Measurements from ENCODE around the gene KLHL22. TPM values are rescaled to one million over a fixed set of nuclear protein-coding genes. Genes with fewer than 3 reads are reported as not detected.

The KLHL22 gene
- total and polyA plus RNA-seq, 2 of the 8 experiments (the other 6 are each of a cell fraction or from before 2014, with no cell fraction given), result 9.4 to 16.2 TPM

DNA sequence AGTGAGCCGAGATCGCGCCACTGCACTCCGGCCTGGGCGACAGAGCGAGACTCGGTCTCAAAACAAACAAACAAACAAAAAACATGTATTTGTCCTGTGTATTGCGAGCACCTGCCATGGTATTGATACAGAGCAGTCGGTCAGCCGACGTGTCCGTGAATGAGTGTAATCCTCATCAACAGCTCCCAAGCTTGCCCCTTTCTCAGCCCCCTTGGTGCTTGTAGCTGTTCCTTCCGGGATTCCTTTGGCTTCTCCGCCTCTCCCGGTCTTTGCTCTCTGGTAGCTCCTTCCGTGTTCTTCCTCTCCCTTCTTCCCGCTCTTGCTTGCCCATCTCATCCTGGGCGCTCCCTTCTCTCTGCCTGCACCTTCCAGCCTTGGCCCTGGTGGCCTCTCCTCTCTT, 90.7 kb downstream of the KLHL22 start:
- no peak overlapping the region for H2BK5ac ChIP-seq (ENCODE audit: low read depth, low read length)
- ChIA-PET POLR2A (ENCODE audit: partially characterized antibody) (interaction anchor here (0.9 kb wide), 1 partner anchor 85 kb away, joined by 3 read pairs; the partner anchor contains the start of gene DGCR6L), CTCF (ENCODE audit: partially characterized antibody) (interaction anchor here (0.6 to 4.8 kb wide), 5 partner anchors 13 to 237 kb away, joined by 3 to 27 read pairs (median 4); no protein-coding TSS in a partner anchor)
- no peak overlapping the region for H2BK15ac ChIP-seq (ENCODE audit: low read length)
- no peak overlapping the region for H3K9ac ChIP-seq (replicated peaks in 1 of 4; ENCODE audit: extremely low read depth in 1 of 4, low read depth in 3 of 4, low read length in 3 of 4)
- no peak overlapping the region for H2BK12ac ChIP-seq (ENCODE audit: low read depth, low read length)
- FAIRE-seq (no peak), DNase-seq (ENCODE audit: low read depth in 1 of 2, low spot score in 2 of 2) (no peak)
- no peak overlapping the region for H3K4me3 ChIP-seq (ENCODE audit: extremely low read depth in 1 of 4, insufficient read depth in 2 of 4, low read depth in 3 of 4, low read length in 4 of 4)
- no peak overlapping the region for H3K56ac ChIP-seq (replicated peaks; ENCODE audit: insufficient read length, low read depth, low read length)
- H3K23me2 ChIP-seq (ENCODE audit: low read depth, low read length), result no peaks in the 10 kb centered on the region
- TF ChIP-seq POLR2AphosphoS5 (IDR thresholded peaks at IDR 0.05; ENCODE audit: low read depth, low read length) (no peak), JUND (IDR thresholded peaks at IDR 0.05; ENCODE audit: low read length) (no peak), CBX8 (IDR thresholded peaks at IDR 0.05; ENCODE audit: borderline replicate concordance, low read depth, low read length) (no peak), TAF1 (IDR thresholded peaks at IDR 0.05; ENCODE audit: low read depth, low read length) (no peak), POLR2A (IDR thresholded peaks at IDR 0.05; ENCODE audit: control extremely low read depth in 1 of 2, low read depth in 2 of 2, low read length in 2 of 2) (no peak), CEBPB (IDR thresholded peaks at IDR 0.05; ENCODE audit: low read depth, low read length) (no peak), ATF3 (IDR thresholded peaks at IDR 0.05; ENCODE audit: insufficient read depth, low read depth, low read length) (no peak)
- no peak overlapping the region for H3K14ac ChIP-seq (ENCODE audit: insufficient read length)
- H3K27me3 ChIP-seq (replicated peaks in 1 of 4; ENCODE audit: control insufficient read depth in 3 of 4, extremely low read depth in 1 of 4, insufficient read depth in 3 of 4, low read length in 3 of 4), result no peaks in the 10 kb centered on the region
- no peak overlapping the region for H4K91ac ChIP-seq (replicated peaks; ENCODE audit: insufficient read length, low read length)
- H4K8ac ChIP-seq (ENCODE audit: extremely low read depth, insufficient read depth, low read length), result no peak overlapping the region
- WGBS, 2 experiments (ENCODE audit: extremely low coverage in 1 of 2, insufficient coverage in 1 of 2, insufficient read length in 1 of 2, insufficient replicate concordance in 2 of 2, low coverage in 1 of 2, low lambda C conversion rate in 2 of 2, missing lambda C conversion rate in 1 of 2), result 95% methylated on average over 16 of the region's 18 CpGs; no CpG with 5 or more reads in 1 of the 2 experiments
- H3K4ac ChIP-seq (replicated peaks; ENCODE audit: insufficient read length, low read depth, low read length), result no peak overlapping the region
- peaks cover 8% of the 10 kb centered on the region for H3K79me1 ChIP-seq (ENCODE audit: low read depth, low read length)
- H2AK5ac ChIP-seq (ENCODE audit: low read depth, low read length), result no peak overlapping the region
- H2BK20ac ChIP-seq (ENCODE audit: low read length), result no peak overlapping the region
- H3K9me3 ChIP-seq (ENCODE audit: insufficient read depth in 2 of 2, low read depth in 1 of 2, low read length in 1 of 2), result no peaks in the 10 kb centered on the region
- no peak overlapping the region for H3K27ac ChIP-seq (ENCODE audit: low read depth, low read length)
- H3K4me2 ChIP-seq (ENCODE audit: insufficient read depth in 1 of 2, low read depth in 2 of 2, low read length in 2 of 2), result no peak overlapping the region
- H2AFZ ChIP-seq (ENCODE audit: low read length), result no peak overlapping the region
- no peak overlapping the region for H4K5ac ChIP-seq (ENCODE audit: insufficient read length, low read depth, low read length)
- peaks cover 0 to 20% (median 10%) of the 10 kb centered on the region in 4 experiments; a peak in 5 of 8 replicates for H3K36me3 ChIP-seq (ENCODE audit: control insufficient read depth in 2 of 4, insufficient read depth in 4 of 4, low read length in 3 of 4)
- peaks cover 0 to 24% of the 10 kb centered on the region in 2 experiments for H4K20me1 ChIP-seq (replicated peaks in 1 of 2; ENCODE audit: control insufficient read depth in 1 of 2, insufficient read depth in 2 of 2, low read length in 2 of 2)
- H3K4me1 ChIP-seq (replicated peaks in 1 of 4; ENCODE audit: control insufficient read depth in 3 of 4, insufficient read depth in 4 of 4, low read length in 3 of 4), result no peaks in the 10 kb centered on the region
- H2BK120ac ChIP-seq (replicated peaks; ENCODE audit: low read depth, low read length), result no peak overlapping the region
- H3K18ac ChIP-seq (ENCODE audit: extremely low read depth, low read length), result no peak overlapping the region
- H3K23ac ChIP-seq (ENCODE audit: insufficient read length), result no peak overlapping the region
- peaks cover 0 to 2% of the 10 kb centered on the region in 2 experiments; a peak in 3 of 4 replicates for H3K79me2 ChIP-seq (ENCODE audit: control insufficient read depth in 1 of 2, insufficient read depth in 2 of 2, low read length in 2 of 2)

Measured in H1 (cell line).